HEK293 (cell line): ENCODE measurements around the gene LSM3.

Experiments used
- SALL2 ChIP-seq: fragments of 450-650 bp; formaldehyde crosslinking; IDR thresholded peaks from 2 replicates; pipeline ENCODE4 v1.5.0; 2017; ENCODE audit warnings: missing biosample characterization, mild to moderate bottlenecking, missing genetic modification characterization, borderline replicate concordance
- SCRT1 ChIP-seq: fragments of 450-650 bp; formaldehyde crosslinking; IDR thresholded peaks from 2 replicates; pipeline ENCODE4 v1.5.1; 2016; ENCODE audit warnings: missing biosample characterization, missing genetic modification characterization, borderline replicate concordance
- SP2 ChIP-seq: fragments of 450-650 bp; formaldehyde crosslinking; IDR thresholded peaks from 2 replicates; pipeline ENCODE4 v1.5.1; 2016; ENCODE audit warnings: missing biosample characterization, missing genetic modification characterization
- ZNF324 ChIP-seq: fragments of 450-650 bp; formaldehyde crosslinking; IDR thresholded peaks from 2 replicates; pipeline ENCODE4 v1.5.1; 2016; ENCODE audit warnings: missing biosample characterization, missing genetic modification characterization
- ZNF677 ChIP-seq: fragments of 450-650 bp; IDR thresholded peaks from 2 replicates; pipeline ENCODE4 v1.5.0; 2018; ENCODE audit warnings: missing biosample characterization, mild to moderate bottlenecking, missing genetic modification characterization, moderate library complexity
- ZSCAN18 ChIP-seq: fragments of 450-650 bp; formaldehyde crosslinking; IDR thresholded peaks from 2 replicates; pipeline ENCODE4 v1.5.1; 2016; ENCODE audit warnings: missing biosample characterization, missing genetic modification characterization
- ZSCAN4 ChIP-seq: fragments of 450-650 bp; formaldehyde crosslinking; IDR thresholded peaks from 2 replicates; pipeline ENCODE4 v1.5.1; 2017; ENCODE audit warnings: missing biosample characterization, missing genetic modification characterization
- TF ChIP-seq, protein P1 (sequence below): fragments of 450-650 bp; formaldehyde crosslinking; IDR thresholded peaks from 2 replicates; pipeline ENCODE4 v1.5.1; 2016; ENCODE audit warnings: missing biosample characterization, missing genetic modification characterization

DNA sequence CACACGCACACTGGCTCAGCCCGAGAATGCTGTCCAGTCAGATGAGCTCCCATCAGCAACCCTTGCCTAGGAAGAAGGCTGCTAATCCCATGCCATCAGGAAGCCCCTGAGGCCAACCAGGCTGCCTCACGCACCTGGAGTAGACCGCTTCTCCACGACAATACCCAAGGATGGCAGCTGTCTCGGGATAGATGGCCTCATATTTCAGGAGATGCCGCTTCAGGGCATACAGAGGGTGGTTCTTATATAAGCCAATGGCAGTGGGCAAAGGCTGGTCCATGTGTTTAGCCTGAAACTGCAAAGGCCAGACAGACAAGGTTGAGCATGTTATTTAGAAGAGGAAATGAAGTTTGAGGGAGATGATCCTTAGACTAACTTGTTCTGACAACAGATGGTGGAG, 22.4 kb upstream of the LSM3 start:
- TF ChIP-seq ZNF677 (tag by site-specific recombination), result no peak
- TF ChIP-seq, protein P1, sequence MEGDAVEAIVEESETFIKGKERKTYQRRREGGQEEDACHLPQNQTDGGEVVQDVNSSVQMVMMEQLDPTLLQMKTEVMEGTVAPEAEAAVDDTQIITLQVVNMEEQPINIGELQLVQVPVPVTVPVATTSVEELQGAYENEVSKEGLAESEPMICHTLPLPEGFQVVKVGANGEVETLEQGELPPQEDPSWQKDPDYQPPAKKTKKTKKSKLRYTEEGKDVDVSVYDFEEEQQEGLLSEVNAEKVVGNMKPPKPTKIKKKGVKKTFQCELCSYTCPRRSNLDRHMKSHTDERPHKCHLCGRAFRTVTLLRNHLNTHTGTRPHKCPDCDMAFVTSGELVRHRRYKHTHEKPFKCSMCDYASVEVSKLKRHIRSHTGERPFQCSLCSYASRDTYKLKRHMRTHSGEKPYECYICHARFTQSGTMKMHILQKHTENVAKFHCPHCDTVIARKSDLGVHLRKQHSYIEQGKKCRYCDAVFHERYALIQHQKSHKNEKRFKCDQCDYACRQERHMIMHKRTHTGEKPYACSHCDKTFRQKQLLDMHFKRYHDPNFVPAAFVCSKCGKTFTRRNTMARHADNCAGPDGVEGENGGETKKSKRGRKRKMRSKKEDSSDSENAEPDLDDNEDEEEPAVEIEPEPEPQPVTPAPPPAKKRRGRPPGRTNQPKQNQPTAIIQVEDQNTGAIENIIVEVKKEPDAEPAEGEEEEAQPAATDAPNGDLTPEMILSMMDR, result no peak
- TF ChIP-seq ZNF324 (tag by site-specific recombination), result no peak
- TF ChIP-seq SALL2, result no peak
- TF ChIP-seq SCRT1, result no peak
- no peak for TF ChIP-seq ZSCAN18
- no peak for TF ChIP-seq ZSCAN4 (tag by site-specific recombination)
- no peak for TF ChIP-seq SP2 (tag by site-specific recombination)
